ENCODE data around the gene SLC22A13. TPM values are rescaled to one million over a fixed set of nuclear protein-coding genes. Genes with fewer than 3 reads are reported as not detected.

Gene SLC22A13
- polyA plus RNA-seq, 1 experiment = 0.15 TPM

- H3K27ac ChIP-seq (ENCODE audit: low read depth, low read length) = no peak overlapping the region
- no peaks in the 10 kb centered on the region for H3K9me3 ChIP-seq (ENCODE audit: control insufficient read depth, insufficient read depth, low read length)
- CTCF ChIA-PET = no interaction called here
- POLR2A ChIA-PET = no interaction called here
- H3K4me3 ChIP-seq (ENCODE audit: low read depth, low read length) = no peak overlapping the region
- no peaks in the 10 kb centered on the region for H3K27me3 ChIP-seq (ENCODE audit: control insufficient read depth, insufficient read depth, low read length)
- TF ChIP-seq CTCF (IDR thresholded peaks at IDR 0.05; ENCODE audit: low read depth, low read length) = no peak
- no peak for DNase-seq (ENCODE audit: low read depth, low spot score)
Measured at GRCh38 chr3:38274864-38275649, 9.4 kb downstream of the SLC22A13 start.

- POLR2A ChIA-PET = no interaction called here
- CTCF ChIA-PET = no interaction called here
- TF ChIP-seq CTCF (IDR thresholded peaks at IDR 0.05; ENCODE audit: low read depth, low read length) = no peak
- Histone ChIP-seq H3K27me3 (ENCODE audit: control insufficient read depth, insufficient read depth, low read length) (no peaks in the 10 kb centered on the region), H3K27ac (ENCODE audit: low read depth, low read length) (no peak overlapping the region), H3K9me3 (ENCODE audit: control insufficient read depth, insufficient read depth, low read length) (no peaks in the 10 kb centered on the region), H3K4me3 (ENCODE audit: low read depth, low read length) (no peak overlapping the region)
- no peak for DNase-seq (ENCODE audit: low read depth, low spot score)
Measured at GRCh38 chr3:38275658-38276057, 10.0 kb downstream of the SLC22A13 start.

- no peak overlapping the region for H3K4me3 ChIP-seq (ENCODE audit: low read depth, low read length)
- no peaks in the 10 kb centered on the region for H3K9me3 ChIP-seq (ENCODE audit: control insufficient read depth, insufficient read depth, low read length)
- no peaks in the 10 kb centered on the region for H3K27me3 ChIP-seq (ENCODE audit: control insufficient read depth, insufficient read depth, low read length)
- H3K27ac ChIP-seq (ENCODE audit: low read depth, low read length) = no peak overlapping the region
- no peak for DNase-seq (ENCODE audit: low read depth, low spot score)
- TF ChIP-seq CTCF (IDR thresholded peaks at IDR 0.05; ENCODE audit: low read depth, low read length) = no peak
- ChIA-PET CTCF (no interaction called here), POLR2A (no interaction called here)
Measured at GRCh38 chr3:38276081-38276916, 10.7 kb downstream of the SLC22A13 start.

- Histone ChIP-seq H3K4me3 (ENCODE audit: low read depth, low read length) (no peak overlapping the region), H3K9me3 (ENCODE audit: control insufficient read depth, insufficient read depth, low read length) (no peaks in the 10 kb centered on the region), H3K27ac (ENCODE audit: low read depth, low read length) (no peak overlapping the region), H3K27me3 (ENCODE audit: control insufficient read depth, insufficient read depth, low read length) (no peaks in the 10 kb centered on the region)
- DNase-seq (ENCODE audit: low read depth, low spot score) = no peak
- ChIA-PET CTCF (no interaction called here), POLR2A (no interaction called here)
- no peak for TF ChIP-seq CTCF (IDR thresholded peaks at IDR 0.05; ENCODE audit: low read depth, low read length)
Measured at GRCh38 chr3:38276917-38277630, 11.5 kb downstream of the SLC22A13 start.
